Liver (tissue), 9 donors: Measurements from ENCODE around the gene FRMD4A. TPM values are rescaled to one million over a fixed set of nuclear protein-coding genes. Genes with fewer than 3 reads are reported as not detected.

Experiments
- DNase-seq: peaks from one replicate; pipeline ENCODE4 v3.0.0-alpha.2; 2017; ENCODE audit warnings: low spot score
- H3K27ac ChIP-seq, 2 donors: one replicate each; pipeline ENCODE4 v1.7.0; 2013; ENCODE audit warnings: inconsistent platforms in 2 of 2, low read length in 2 of 2, control low read depth in 1 of 2, low read depth in 1 of 2, mild to moderate bottlenecking in 1 of 2
- H3K27me3 ChIP-seq, 4 donors: one replicate each; pipeline versions ENCODE4 v1.6.1 to v1.7.0; 2013; ENCODE audit warnings: low read length in 3 of 4, inconsistent platforms in 1 of 4, mild to moderate bottlenecking in 1 of 4, moderate library complexity in 1 of 4; ENCODE audit not compliant: control insufficient read depth in 4 of 4, insufficient read depth in 4 of 4
- H3K36me3 ChIP-seq, 4 donors: one replicate each; pipeline versions ENCODE4 v1.6.1 to v1.7.0; 2013; ENCODE audit warnings: low read length in 3 of 4, mild to moderate bottlenecking in 3 of 4, low read depth in 1 of 4, moderate library complexity in 1 of 4; ENCODE audit not compliant: control insufficient read depth in 4 of 4, insufficient read depth in 3 of 4
- H3K4me1 ChIP-seq, 4 donors: one replicate each; pipeline versions ENCODE4 v1.6.1 to v1.7.0; 2013; ENCODE audit warnings: low read length in 3 of 4, mild to moderate bottlenecking in 3 of 4, moderate library complexity in 1 of 4; ENCODE audit not compliant: control insufficient read depth in 4 of 4, insufficient read depth in 4 of 4
- H3K4me3 ChIP-seq, 3 donors: one replicate each; pipeline versions ENCODE4 v1.6.1 to v1.7.0; 2013; ENCODE audit warnings: low read length in 3 of 3, control low read depth in 1 of 3, low read depth in 1 of 3, mild to moderate bottlenecking in 1 of 3
- H3K9ac ChIP-seq, 2 donors: one replicate each; pipeline ENCODE4 v1.7.0; 2013; ENCODE audit warnings: low read length in 2 of 2, mild to moderate bottlenecking in 2 of 2, moderate library complexity in 2 of 2, control low read depth in 1 of 2, low read depth in 1 of 2
- H3K9me3 ChIP-seq, 4 donors: one replicate each; pipeline versions ENCODE4 v1.6.1 to v1.7.0; 2013; ENCODE audit warnings: low read length in 3 of 4; ENCODE audit not compliant: control insufficient read depth in 4 of 4
- ATF3 ChIP-seq: IDR thresholded peaks from 2 replicates; pipeline ENCODE4 v1.6.1; 2016; ENCODE audit warnings: antibody characterized with exemption
- CTCF ChIP-seq: fragments of 150-350 bp; IDR thresholded peaks from 2 replicates; pipeline ENCODE4 v1.5.1; 2017; ENCODE audit warnings: improper control_type of control experiment, low read depth, low read length; ENCODE audit not compliant: missing input control
- EGR1 ChIP-seq, 2 donors: IDR thresholded peaks; 2 replicates each; pipeline ENCODE4 v1.6.1; 2016 to 2018; ENCODE audit warnings: antibody characterized with exemption in 2 of 2, low read depth in 2 of 2
- FOXA1 ChIP-seq: IDR thresholded peaks from 2 replicates; pipeline ENCODE4 v1.6.1; 2016; ENCODE audit warnings: antibody characterized with exemption
- FOXA2 ChIP-seq: IDR thresholded peaks from 2 replicates; pipeline ENCODE4 v1.6.1; 2016; ENCODE audit warnings: antibody characterized with exemption
- GABPA ChIP-seq, 2 donors: IDR thresholded peaks in 1 of 2; conservative IDR thresholded peaks in 1 of 2; 2 replicates each; pipeline ENCODE4 v1.6.1; 2016; ENCODE audit warnings: antibody characterized with exemption in 2 of 2, mild to moderate bottlenecking in 1 of 2, moderate library complexity in 1 of 2
- HNF4A ChIP-seq, 2 donors: conservative IDR thresholded peaks; 2 replicates each; pipeline ENCODE4 v1.6.1; 2016; ENCODE audit warnings: antibody characterized with exemption in 2 of 2, mild to moderate bottlenecking in 2 of 2
- HNF4G ChIP-seq: IDR thresholded peaks from 2 replicates; pipeline ENCODE4 v1.6.1; 2016; ENCODE audit warnings: antibody characterized with exemption
- JUND ChIP-seq, 2 donors: IDR thresholded peaks; 2 replicates each; pipeline ENCODE4 v1.6.1; 2016; ENCODE audit warnings: antibody characterized with exemption in 2 of 2
- MAX ChIP-seq: IDR thresholded peaks from 2 replicates; pipeline ENCODE4 v1.6.1; 2016; ENCODE audit warnings: antibody characterized with exemption
- NR2F2 ChIP-seq: IDR thresholded peaks from 2 replicates; pipeline ENCODE4 v1.6.1; 2016; ENCODE audit warnings: antibody characterized with exemption
- RAD21 ChIP-seq, 2 donors: IDR thresholded peaks; 2 replicates each; pipeline ENCODE4 v1.6.1; 2016; ENCODE audit warnings: antibody characterized with exemption in 2 of 2, mild to moderate bottlenecking in 2 of 2
- RXRA ChIP-seq, 2 donors: IDR thresholded peaks; 2 replicates each; pipeline ENCODE4 v1.6.1; 2017 to 2018; ENCODE audit warnings: antibody characterized with exemption in 2 of 2, mild to moderate bottlenecking in 1 of 2
- SP1 ChIP-seq: IDR thresholded peaks from 2 replicates; pipeline ENCODE4 v1.6.1; 2018; ENCODE audit warnings: antibody characterized with exemption, mild to moderate bottlenecking
- TAF1 ChIP-seq: conservative IDR thresholded peaks from 2 replicates; pipeline ENCODE4 v1.6.1; 2016; ENCODE audit warnings: antibody characterized with exemption, mild to moderate bottlenecking
- YY1 ChIP-seq: IDR thresholded peaks from 2 replicates; pipeline ENCODE4 v1.6.1; 2016; ENCODE audit warnings: antibody characterized with exemption, mild to moderate bottlenecking
- WGBS: extraction: QIAGEN DNeasy Blood & Tissue Kit; methylation state at CpG from one replicate; pipeline ENCODE4 v1.1.7; 2013; 5-methylcytosine and 5-hydroxymethylcytosine counted together
- polyA plus RNA-seq, 2 donors: library from polyadenylated mRNA; stranded (reverse) in 1 of 2; unstranded in 1 of 2; fragments of 200-250 nt in 1 of 2; fragments of >200 nt in 1 of 2; fragmentation: Nextera tagmentation in 1 of 2; extraction: Ambion mirVana in 1 of 2; gene quantifications; one replicate each; pipeline versions ENCODE4 v1.2.1 to v1.2.3, GENCODE V29; 2013 to 2015
- total RNA-seq, 2 donors: library from RNA; depleted of rRNA; stranded (reverse); fragments of >200 nt; gene quantifications; one replicate each; pipeline ENCODE4 v1.2.3, GENCODE V29; 2014
- TF ChIP-seq, protein P1 (sequence below): IDR thresholded peaks from 2 replicates; pipeline ENCODE4 v1.6.1; 2016; ENCODE audit warnings: antibody characterized with exemption, mild to moderate bottlenecking
- TF ChIP-seq, protein P2 (sequence below): IDR thresholded peaks from 2 replicates; pipeline ENCODE4 v1.6.1; 2016; ENCODE audit warnings: antibody characterized with exemption
- donor health status: healthy.
- donor health status: healthy.
- donor health status: healthy.
- donor health status: healthy.
- donor health status: healthy.

The FRMD4A gene
- total and polyA plus RNA-seq, 4 donors = 8.2 to 34.3 (median 13.1) TPM

DNA sequence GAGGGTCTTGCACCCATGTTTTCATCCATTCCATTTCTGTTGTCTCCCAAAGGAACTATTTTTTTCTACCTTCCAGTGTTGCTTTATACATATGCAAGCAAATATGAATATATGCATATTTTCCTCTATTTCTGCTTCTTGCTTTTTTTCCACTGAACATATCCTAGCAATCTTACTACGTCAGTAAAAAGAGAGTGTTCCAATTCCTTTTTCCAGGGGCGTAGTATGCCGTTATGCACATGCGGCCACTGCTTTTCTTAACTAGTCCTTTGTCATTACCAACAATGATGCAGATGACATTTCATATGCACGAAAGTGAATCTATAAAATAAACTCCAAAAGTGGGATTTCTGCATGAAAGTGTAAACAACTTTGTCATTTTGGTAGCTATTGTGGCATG, 40.2 kb upstream of the FRMD4A start:
- Histone ChIP-seq H3K4me1 (no peaks in the 10 kb centered on the region), H3K9ac (no peak overlapping the region), H3K4me3 (no peak overlapping the region), H3K27me3 (no peaks in the 10 kb centered on the region), H3K36me3 (no peaks in the 10 kb centered on the region), H3K27ac (no peak overlapping the region), H3K9me3 (no peaks in the 10 kb centered on the region)
- WGBS = 81% methylated on average over 5 of the region's 5 CpGs
- no peak for TF ChIP-seq FOXA2
- DNase-seq = no peak

DNA sequence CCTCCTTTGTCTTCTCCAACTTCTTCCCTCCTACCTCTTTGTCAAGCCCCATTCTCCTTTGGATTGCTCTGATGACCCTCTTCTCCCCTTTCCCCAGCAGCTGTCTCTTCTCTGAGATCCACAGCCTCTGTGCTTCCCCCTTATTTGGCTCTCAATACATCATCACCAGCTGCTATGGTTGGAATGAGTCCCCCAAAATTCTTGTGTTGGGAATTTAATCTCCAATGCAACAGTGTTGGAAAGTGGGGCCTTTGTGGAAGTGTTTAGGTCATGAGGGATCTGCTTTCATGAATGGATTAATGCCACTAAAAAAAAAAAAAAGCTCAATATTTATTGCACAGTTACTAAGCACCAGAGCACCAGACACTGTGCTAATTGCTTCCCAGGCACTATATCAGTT, 39.2 kb upstream of the FRMD4A start:
- H3K9ac ChIP-seq = no peak overlapping the region
- no peak overlapping the region for H3K27ac ChIP-seq
- no peak for DNase-seq
- H3K27me3 ChIP-seq = no peaks in the 10 kb centered on the region
- H3K36me3 ChIP-seq = no peaks in the 10 kb centered on the region
- TF ChIP-seq CTCF (no peak), TAF1 (no peak), HNF4A (conservative IDR thresholded peaks at IDR 0.05) (no peak), ATF3 (no peak), YY1 (no peak), MAX (no peak), RAD21 (IDR thresholded peaks at IDR 0.05) (no peak), JUND (IDR thresholded peaks at IDR 0.05) (no peak)
- H3K4me1 ChIP-seq = no peaks in the 10 kb centered on the region
- no peaks in the 10 kb centered on the region for H3K9me3 ChIP-seq
- H3K4me3 ChIP-seq = no peak overlapping the region

DNA sequence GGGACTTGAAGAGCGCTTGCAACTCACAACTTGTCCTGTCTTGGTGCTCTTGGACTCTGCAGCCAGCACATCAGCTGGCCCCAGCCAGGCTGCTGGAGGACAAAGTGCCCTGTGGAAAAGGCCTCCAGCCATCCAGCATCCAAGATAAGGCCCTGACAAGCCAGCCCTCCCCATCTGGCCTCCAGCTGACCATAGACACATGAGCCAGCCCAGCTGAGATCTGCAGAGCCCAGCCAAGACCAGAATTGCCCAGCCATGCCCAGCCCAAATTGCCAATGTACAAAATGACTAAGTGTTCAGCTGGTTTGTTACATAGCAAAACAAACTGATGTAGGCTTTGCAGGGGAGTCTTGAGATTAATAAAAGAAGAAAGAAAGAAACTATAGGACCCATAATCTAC, 36.0 kb upstream of the FRMD4A start:
- no peaks in the 10 kb centered on the region for H3K9me3 ChIP-seq
- WGBS = 100% methylated on average over 1 of the region's 1 CpG
- no peak for DNase-seq
- no peak overlapping the region for H3K4me3 ChIP-seq
- H3K27ac ChIP-seq = no peak overlapping the region
- no peaks in the 10 kb centered on the region for H3K27me3 ChIP-seq
- H3K9ac ChIP-seq = no peak overlapping the region
- H3K4me1 ChIP-seq = no peaks in the 10 kb centered on the region
- TF ChIP-seq HNF4A (conservative IDR thresholded peaks at IDR 0.05) = no peak
- TF ChIP-seq, protein P1, sequence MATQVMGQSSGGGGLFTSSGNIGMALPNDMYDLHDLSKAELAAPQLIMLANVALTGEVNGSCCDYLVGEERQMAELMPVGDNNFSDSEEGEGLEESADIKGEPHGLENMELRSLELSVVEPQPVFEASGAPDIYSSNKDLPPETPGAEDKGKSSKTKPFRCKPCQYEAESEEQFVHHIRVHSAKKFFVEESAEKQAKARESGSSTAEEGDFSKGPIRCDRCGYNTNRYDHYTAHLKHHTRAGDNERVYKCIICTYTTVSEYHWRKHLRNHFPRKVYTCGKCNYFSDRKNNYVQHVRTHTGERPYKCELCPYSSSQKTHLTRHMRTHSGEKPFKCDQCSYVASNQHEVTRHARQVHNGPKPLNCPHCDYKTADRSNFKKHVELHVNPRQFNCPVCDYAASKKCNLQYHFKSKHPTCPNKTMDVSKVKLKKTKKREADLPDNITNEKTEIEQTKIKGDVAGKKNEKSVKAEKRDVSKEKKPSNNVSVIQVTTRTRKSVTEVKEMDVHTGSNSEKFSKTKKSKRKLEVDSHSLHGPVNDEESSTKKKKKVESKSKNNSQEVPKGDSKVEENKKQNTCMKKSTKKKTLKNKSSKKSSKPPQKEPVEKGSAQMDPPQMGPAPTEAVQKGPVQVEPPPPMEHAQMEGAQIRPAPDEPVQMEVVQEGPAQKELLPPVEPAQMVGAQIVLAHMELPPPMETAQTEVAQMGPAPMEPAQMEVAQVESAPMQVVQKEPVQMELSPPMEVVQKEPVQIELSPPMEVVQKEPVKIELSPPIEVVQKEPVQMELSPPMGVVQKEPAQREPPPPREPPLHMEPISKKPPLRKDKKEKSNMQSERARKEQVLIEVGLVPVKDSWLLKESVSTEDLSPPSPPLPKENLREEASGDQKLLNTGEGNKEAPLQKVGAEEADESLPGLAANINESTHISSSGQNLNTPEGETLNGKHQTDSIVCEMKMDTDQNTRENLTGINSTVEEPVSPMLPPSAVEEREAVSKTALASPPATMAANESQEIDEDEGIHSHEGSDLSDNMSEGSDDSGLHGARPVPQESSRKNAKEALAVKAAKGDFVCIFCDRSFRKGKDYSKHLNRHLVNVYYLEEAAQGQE = no peak
- no peak for TF ChIP-seq FOXA1
- TF ChIP-seq FOXA2 = no peak
- TF ChIP-seq YY1 = no peak
- TF ChIP-seq NR2F2 = no peak
- TF ChIP-seq GABPA (IDR thresholded peaks at IDR 0.05 in 1 of 2, conservative IDR thresholded peaks at IDR 0.05 in 1 of 2) = no peak
- TF ChIP-seq, protein P2, sequence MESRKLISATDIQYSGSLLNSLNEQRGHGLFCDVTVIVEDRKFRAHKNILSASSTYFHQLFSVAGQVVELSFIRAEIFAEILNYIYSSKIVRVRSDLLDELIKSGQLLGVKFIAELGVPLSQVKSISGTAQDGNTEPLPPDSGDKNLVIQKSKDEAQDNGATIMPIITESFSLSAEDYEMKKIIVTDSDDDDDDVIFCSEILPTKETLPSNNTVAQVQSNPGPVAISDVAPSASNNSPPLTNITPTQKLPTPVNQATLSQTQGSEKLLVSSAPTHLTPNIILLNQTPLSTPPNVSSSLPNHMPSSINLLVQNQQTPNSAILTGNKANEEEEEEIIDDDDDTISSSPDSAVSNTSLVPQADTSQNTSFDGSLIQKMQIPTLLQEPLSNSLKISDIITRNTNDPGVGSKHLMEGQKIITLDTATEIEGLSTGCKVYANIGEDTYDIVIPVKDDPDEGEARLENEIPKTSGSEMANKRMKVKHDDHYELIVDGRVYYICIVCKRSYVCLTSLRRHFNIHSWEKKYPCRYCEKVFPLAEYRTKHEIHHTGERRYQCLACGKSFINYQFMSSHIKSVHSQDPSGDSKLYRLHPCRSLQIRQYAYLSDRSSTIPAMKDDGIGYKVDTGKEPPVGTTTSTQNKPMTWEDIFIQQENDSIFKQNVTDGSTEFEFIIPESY = no peak
- no peak for TF ChIP-seq JUND (IDR thresholded peaks at IDR 0.05)
- TF ChIP-seq CTCF = no peak
- TF ChIP-seq TAF1 = no peak
- no peak for TF ChIP-seq RXRA (IDR thresholded peaks at IDR 0.05)
- TF ChIP-seq HNF4G = no peak
- no peak for TF ChIP-seq SP1
- TF ChIP-seq ATF3 = no peak
- no peak for TF ChIP-seq EGR1 (IDR thresholded peaks at IDR 0.05; ENCODE audit: low read depth in 2 of 2)
- H3K36me3 ChIP-seq = no peaks in the 10 kb centered on the region
